OCI-LY1 (cell line): Measurements from ENCODE around the gene CTSH.

Experiments used
- H2AFZ ChIP-seq: fragments of 200-600 bp; sonication (generic), shearing (Covaris generic); 2 replicates; pipeline ENCODE4 v1.6.0; 2014; ENCODE audit warnings: antibody characterized with exemption, mild to moderate bottlenecking, low read length
- H3F3A ChIP-seq: fragments of 200-600 bp; sonication (generic), shearing (Covaris generic); 2 replicates; pipeline ENCODE4 v1.6.0; 2014; ENCODE audit warnings: mild to moderate bottlenecking, antibody characterized with exemption, low read length, moderate library complexity; ENCODE audit not compliant: insufficient read depth
- H3K27ac ChIP-seq: fragments of 200-600 bp; sonication (generic); 2 replicates; pipeline ENCODE4 v1.5.1; 2014; ENCODE audit warnings: low read length, mixed run types, mild to moderate bottlenecking, low read depth; ENCODE audit not compliant: poor library complexity, severe bottlenecking
- H3K27me3 ChIP-seq: fragments of 200-600 bp; sonication (generic); 2 replicates; pipeline ENCODE4 v1.6.0; 2014; ENCODE audit warnings: antibody characterized with exemption, mild to moderate bottlenecking, low read length, moderate library complexity; ENCODE audit not compliant: insufficient read depth
- H3K36me3 ChIP-seq: fragments of 200-600 bp; sonication (generic); 2 replicates; pipeline ENCODE4 v1.6.1; 2014; ENCODE audit warnings: mild to moderate bottlenecking, antibody characterized with exemption, low read length, moderate library complexity, mixed read lengths; ENCODE audit not compliant: insufficient read depth
- H3K4me1 ChIP-seq: fragments of 200-600 bp; sonication (generic); 2 replicates; pipeline ENCODE4 v1.5.1; 2014; ENCODE audit warnings: mild to moderate bottlenecking, low read length, moderate library complexity; ENCODE audit not compliant: insufficient read depth, severe bottlenecking
- H3K4me2 ChIP-seq: fragments of 200-600 bp; sonication (generic), shearing (Covaris generic); 2 replicates; pipeline ENCODE4 v1.6.1; 2014; ENCODE audit warnings: low read length
- H3K4me3 ChIP-seq: fragments of 200-600 bp; sonication (generic); 2 replicates; pipeline ENCODE4 v1.5.1; 2014; ENCODE audit warnings: low read length, low read depth, mild to moderate bottlenecking, mixed read lengths; ENCODE audit not compliant: poor library complexity, severe bottlenecking
- H3K79me2 ChIP-seq: fragments of 200-600 bp; shearing (Covaris generic); 2 replicates; pipeline ENCODE4 v1.6.1; 2016; ENCODE audit warnings: mixed run types, low read length, mixed read lengths; ENCODE audit not compliant: insufficient read depth
- H3K9ac ChIP-seq: fragments of 200-600 bp; sonication (generic), shearing (Covaris generic); 2 replicates; pipeline ENCODE4 v1.6.1; 2014; ENCODE audit warnings: mild to moderate bottlenecking, low read length, mixed read lengths
- H3K9me2 ChIP-seq: fragments of 200-600 bp; sonication (generic), shearing (Covaris generic); 2 replicates; pipeline ENCODE4 v1.6.1; 2014; ENCODE audit warnings: low read depth, mild to moderate bottlenecking, low read length, mixed read lengths
- H3K9me3 ChIP-seq: fragments of 200-600 bp; shearing (Covaris generic); 2 replicates; pipeline ENCODE4 v1.6.1; 2014; ENCODE audit warnings: low read length, mixed read lengths
- H4K20me1 ChIP-seq: fragments of 200-600 bp; sonication (generic), shearing (Covaris generic); 2 replicates; pipeline ENCODE4 v1.6.0; 2016; ENCODE audit warnings: mild to moderate bottlenecking, low read length; ENCODE audit not compliant: insufficient read depth
- CTCF ChIP-seq: fragments of 200-600 bp; sonication (generic), shearing (Covaris generic); IDR thresholded peaks from 2 replicates; pipeline ENCODE4 v1.5.1; 2017; ENCODE audit warnings: mild to moderate bottlenecking, antibody characterized with exemption, low read length, moderate library complexity, mixed read lengths
- EZH2 ChIP-seq: fragments of 200-600 bp; sonication (generic), shearing (Covaris generic); IDR thresholded peaks from 2 replicates; pipeline ENCODE4 v1.8.0; 2017; ENCODE audit warnings: borderline replicate concordance, mixed run types, mild to moderate bottlenecking, antibody characterized with exemption, low read length, moderate library complexity, mixed read lengths

CTSH gene

GRCh38 chr15:78977091-78977571 lies 32.3 kb upstream of the CTSH start:
- Histone ChIP-seq H3F3A (no peaks in the 10 kb centered on the region), H3K27me3 (no peaks in the 10 kb centered on the region), H3K9me3 (no peaks in the 10 kb centered on the region), H3K4me2 (peak overlapping the region; percentile 61; the same call in 1 of the 2 replicates), H4K20me1 (no peaks in the 10 kb centered on the region), H3K27ac (peak overlapping the region; percentile 85), H3K9ac (peak overlapping the region; percentile 52; the same call in 1 of the 2 replicates), H3K79me2 (no peaks in the 10 kb centered on the region), H3K4me1 (peaks cover 46% of the 10 kb centered on the region), H3K9me2 (no peaks in the 10 kb centered on the region), H3K4me3 (peak overlapping the region; percentile 13), H3K36me3 (no peaks in the 10 kb centered on the region), H2AFZ (no peak overlapping the region)
- TF ChIP-seq CTCF (no peak), EZH2 (no peak)

GRCh38 chr15:78976691-78977090 lies 31.8 kb upstream of the CTSH start:
- Histone ChIP-seq H3K9me3 (no peaks in the 10 kb centered on the region), H3K4me2 (peak overlapping the region; percentile 61; the same call in 1 of the 2 replicates), H3K36me3 (no peaks in the 10 kb centered on the region), H3K27ac (peak overlapping the region; percentile 85), H3K79me2 (no peaks in the 10 kb centered on the region), H3K4me3 (no peak overlapping the region), H3F3A (no peaks in the 10 kb centered on the region), H2AFZ (no peak overlapping the region), H3K9me2 (no peaks in the 10 kb centered on the region), H3K27me3 (no peaks in the 10 kb centered on the region), H3K9ac (peak overlapping the region; percentile 52; the same call in 1 of the 2 replicates), H4K20me1 (no peaks in the 10 kb centered on the region), H3K4me1 (peaks cover 46% of the 10 kb centered on the region)
- TF ChIP-seq EZH2 (no peak), CTCF (no peak)

- Histone ChIP-seq H2AFZ (no peak overlapping the region), H3K36me3 (no peaks in the 10 kb centered on the region), H3F3A (no peaks in the 10 kb centered on the region), H4K20me1 (no peaks in the 10 kb centered on the region), H3K9me2 (no peaks in the 10 kb centered on the region), H3K27me3 (no peaks in the 10 kb centered on the region), H3K9me3 (no peaks in the 10 kb centered on the region), H3K4me1 (peaks cover 31% of the 10 kb centered on the region), H3K27ac (no peak overlapping the region), H3K79me2 (no peaks in the 10 kb centered on the region), H3K4me2 (no peak overlapping the region), H3K4me3 (no peak overlapping the region), H3K9ac (no peak overlapping the region)
- TF ChIP-seq EZH2 = no peak
- TF ChIP-seq CTCF = no peak
Observed at GRCh38 chr15:78974272-78974918, 29.5 kb upstream of the CTSH start.
